RWPE1 (cell line): ENCODE measurements around the gene POU2F1.

Experiments used
- CTCF ChIA-PET: fragments of 350-600 bp; sonication (Branson Sonifier 250); formaldehyde crosslinking; extraction: SDS; loops from one replicate; lab custom pipeline; 2021; lab: Yijun Ruan, JAX
- POLR2A ChIA-PET: fragments of 400-600 bp; formaldehyde crosslinking; extraction: SDS; loops from one replicate; lab custom pipeline; 2020; ENCODE audit warnings: antibody characterized with exemption; ENCODE audit not compliant: low non-redundant PET; lab: Yijun Ruan, JAX
- DNase-seq: peaks from one replicate; pipeline ENCODE4 v3.0.0; 2012; ENCODE audit warnings: low spot score
- H3K27ac ChIP-seq: fragments of 450-650 bp; 2 replicates; pipeline ENCODE4 v1.5.1; 2017
- CTCF ChIP-seq: fragments of 450-650 bp; conservative IDR thresholded peaks from 2 replicates; pipeline ENCODE4 v1.5.1; 2017; ENCODE audit warnings: low read depth, mild to moderate bottlenecking

The POU2F1 gene

GRCh38 chr1:167332503-167332902 is 111.8 kb downstream of the POU2F1 start:
- peak; percentile 5 for DNase-seq
- H3K27ac ChIP-seq = no peak overlapping the region
- ChIA-PET CTCF (interaction anchor here (0.7 kb wide), 1 partner anchor 340 kb away, joined by 4 read pairs; no protein-coding TSS in a partner anchor), POLR2A (no interaction called here)
- no peak for TF ChIP-seq CTCF

- CTCF ChIA-PET = interaction anchor here (0.6 to 0.7 kb wide), 2 partner anchors 223 to 340 kb away, joined by 3 to 4 read pairs; no protein-coding TSS in a partner anchor
- POLR2A ChIA-PET = no interaction called here
- DNase-seq = no peak
- no peak overlapping the region for H3K27ac ChIP-seq
- TF ChIP-seq CTCF = no peak
Observed at GRCh38 chr1:167333124-167333523, 112.4 kb downstream of the POU2F1 start.

- no peak overlapping the region for H3K27ac ChIP-seq
- no peak for DNase-seq
- POLR2A ChIA-PET = no interaction called here
- no peak for TF ChIP-seq CTCF
- CTCF ChIA-PET = interaction anchor here (0.6 kb wide), 1 partner anchor 222 kb away, joined by 3 read pairs; no protein-coding TSS in a partner anchor
Observed at GRCh38 chr1:167333703-167334102, 113.0 kb downstream of the POU2F1 start.

GRCh38 chr1:167339405-167339804 is 118.7 kb downstream of the POU2F1 start:
- TF ChIP-seq CTCF = no peak
- ChIA-PET CTCF (no interaction called here), POLR2A (no interaction called here)
- no peak for DNase-seq
- H3K27ac ChIP-seq = no peak overlapping the region

GRCh38 chr1:167342846-167343245 is 122.2 kb downstream of the POU2F1 start:
- peak; percentile 8 for DNase-seq
- no peak overlapping the region for H3K27ac ChIP-seq
- POLR2A ChIA-PET = no interaction called here
- CTCF ChIA-PET = interaction anchor here (0.6 to 1.5 kb wide), 6 partner anchors 12 to 276 kb away, joined by 3 to 8 read pairs (median 5); no protein-coding TSS in a partner anchor
- TF ChIP-seq CTCF = no peak

- H3K27ac ChIP-seq = no peak overlapping the region
- TF ChIP-seq CTCF = no peak
- ChIA-PET POLR2A (no interaction called here), CTCF (interaction anchor here (0.6 to 1.5 kb wide), 4 partner anchors 15 to 139 kb away, joined by 3 to 7 read pairs (median 6); no protein-coding TSS in a partner anchor)
- no peak for DNase-seq
Observed at GRCh38 chr1:167344112-167344511, 123.4 kb downstream of the POU2F1 start.
